GM18508 (cell line): ENCODE measurements around the gene CFAP53.
"Not testable (repeated sequence)": the region's sequence is repeated elsewhere in the genome, so short reads cannot be mapped to it uniquely, and the experiment has no call there.

Source experiments
- ATAC-seq: cut with Tn5 transposase; IDR thresholded peaks from one replicate; pipeline ENCODE4 v1.9.1; 2021; ENCODE audit warnings: moderate number of reproducible peaks; ENCODE audit not compliant: insufficient read depth, unreplicated experiment

The CFAP53 gene

GRCh38 chr18:50274044-50274442 lies 7.7 kb upstream of the CFAP53 start:
- ATAC-seq, result no peak

GRCh38 chr18:50273203-50274043 lies 7.1 kb upstream of the CFAP53 start:
- ATAC-seq, result no peak

- ATAC-seq, result no peak
Measured at GRCh38 chr18:50272568-50272967, 6.3 kb upstream of the CFAP53 start.

- peak; percentile 59 for ATAC-seq
Measured at GRCh38 chr18:50268022-50268747, 1.9 kb upstream of the CFAP53 start.

- no peak for ATAC-seq
Measured at GRCh38 chr18:50262977-50263376, 3.3 kb downstream of the CFAP53 start.

- no peak for ATAC-seq
Measured at GRCh38 chr18:50250935-50251334, 15.4 kb downstream of the CFAP53 start.

GRCh38 chr18:50249576-50249975 lies 16.7 kb downstream of the CFAP53 start:
- ATAC-seq, result no peak

- ATAC-seq, result no peak
Measured at GRCh38 chr18:50247561-50247960, 18.7 kb downstream of the CFAP53 start.

GRCh38 chr18:50241768-50242167 lies 24.5 kb downstream of the CFAP53 start:
- ATAC-seq, result not testable (repeated sequence)

GRCh38 chr18:50240080-50240563 lies 26.2 kb downstream of the CFAP53 start:
- ATAC-seq, result no peak

- ATAC-seq, result no peak
Measured at GRCh38 chr18:50232419-50232818, 33.9 kb downstream of the CFAP53 start.

- ATAC-seq, result no peak
Measured at GRCh38 chr18:50231621-50232020, 34.7 kb downstream of the CFAP53 start.

GRCh38 chr18:50220249-50220648 lies 46.0 kb downstream of the CFAP53 start:
- not testable (repeated sequence) for ATAC-seq

GRCh38 chr18:50218432-50219197 lies 47.7 kb downstream of the CFAP53 start:
- ATAC-seq, result no peak

GRCh38 chr18:50209311-50209710 lies 57.0 kb downstream of the CFAP53 start:
- no peak for ATAC-seq

- no peak for ATAC-seq
Measured at GRCh38 chr18:50207722-50208121, 58.6 kb downstream of the CFAP53 start.

- no peak for ATAC-seq
Measured at GRCh38 chr18:50203801-50204604, 62.3 kb downstream of the CFAP53 start.

GRCh38 chr18:50201476-50202018 lies 64.7 kb downstream of the CFAP53 start:
- no peak for ATAC-seq

GRCh38 chr18:50199921-50200320 lies 66.4 kb downstream of the CFAP53 start:
- no peak for ATAC-seq
